Epidermal melanocyte (primary cell): ENCODE measurements around the gene MICAL3.

ENCODE experiments used
- DNase-seq: peaks from one replicate; pipeline ENCODE4 v3.0.0; 2011; ENCODE audit warnings: low spot score; ENCODE audit not compliant: insufficient read length

MICAL3 gene

DNA sequence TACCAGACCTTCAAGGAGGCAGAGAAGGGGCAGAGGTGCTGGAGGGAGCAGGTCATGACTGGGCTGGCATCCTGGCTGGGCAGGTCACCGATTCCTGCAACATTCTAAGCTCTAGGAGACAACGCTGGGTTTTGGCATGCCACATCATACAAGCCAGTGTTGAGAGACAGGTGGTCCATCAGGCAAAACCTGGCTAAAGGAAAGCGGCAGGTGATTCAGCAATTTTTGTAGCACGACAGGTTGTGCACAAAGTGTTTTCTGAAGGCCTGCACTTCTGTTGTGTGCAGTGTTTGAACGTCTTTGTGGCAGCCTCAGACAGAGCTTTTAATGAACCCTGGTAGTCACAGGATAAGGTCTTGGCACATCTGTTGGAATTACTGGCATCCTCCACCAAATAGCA, 180.2 kb downstream of the MICAL3 start:
- DNase-seq: no peak

- no peak for DNase-seq
These were observed 182.0 kb downstream of the MICAL3 start for GRCh38 chr22:17842386-17842785.

GRCh38 chr22:17841836-17842235, 182.5 kb downstream of the MICAL3 start:
- DNase-seq: no peak

- DNase-seq: no peak
These were observed 186.0 kb downstream of the MICAL3 start for GRCh38 chr22:17838180-17838865.

DNA sequence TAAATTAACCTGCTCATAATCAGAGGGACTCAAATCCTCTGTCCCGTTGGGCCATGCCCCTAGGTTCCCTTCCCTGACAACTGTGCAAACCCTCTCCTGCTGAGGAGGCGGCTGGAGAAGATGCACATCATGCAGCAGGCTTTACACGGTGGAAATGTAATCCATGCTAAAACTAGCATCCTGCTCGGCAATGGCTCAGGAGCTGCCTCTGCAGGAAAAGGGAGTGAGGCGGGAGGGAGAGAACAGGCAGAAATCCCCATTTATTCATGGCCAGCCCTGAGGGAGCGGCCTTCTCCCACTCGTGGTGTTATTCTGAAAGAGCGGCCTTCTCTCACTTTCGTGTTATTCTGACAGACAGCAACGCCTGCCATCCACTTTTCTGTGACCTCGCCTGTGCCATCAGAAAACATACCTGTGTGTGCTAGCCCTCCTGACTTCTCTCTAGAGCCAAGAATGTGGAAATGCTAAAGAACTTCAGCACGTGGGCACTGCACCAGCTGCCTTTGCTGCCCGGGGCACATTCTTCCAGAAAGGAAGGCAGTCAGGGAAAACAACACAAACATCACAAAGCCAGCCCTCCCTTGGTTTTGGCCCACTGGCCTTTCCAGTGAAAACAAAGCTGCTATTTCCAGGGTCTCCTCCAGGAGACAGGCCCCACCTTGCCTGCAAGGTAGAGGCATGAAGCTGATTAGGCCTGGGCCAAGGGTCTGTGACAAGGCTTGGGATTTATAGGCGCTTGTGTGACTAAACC, 187.2 kb downstream of the MICAL3 start:
- DNase-seq: peak; percentile 47

DNA sequence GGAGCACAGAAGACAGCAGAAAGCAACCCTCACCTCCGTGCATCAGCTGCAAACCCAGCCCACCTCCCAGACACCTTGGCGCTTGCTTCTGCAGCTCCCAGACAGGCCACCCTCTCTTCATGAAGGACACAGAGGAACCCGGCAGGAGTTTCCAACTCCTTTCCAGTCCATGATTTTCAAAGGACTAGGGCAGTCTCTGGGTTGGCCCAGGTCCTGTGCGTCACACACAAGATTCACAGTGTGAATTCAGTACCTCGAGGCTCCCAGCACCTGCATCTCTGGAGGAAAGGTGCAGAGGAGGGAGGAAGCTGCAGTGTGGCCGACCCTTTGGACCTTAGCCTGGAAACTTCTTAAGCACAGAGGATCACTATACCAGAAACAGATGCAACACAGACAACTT, 189.1 kb downstream of the MICAL3 start:
- no peak for DNase-seq

GRCh38 chr22:17833489-17833888, 190.9 kb downstream of the MICAL3 start:
- DNase-seq: no peak

GRCh38 chr22:17832665-17833064, 191.7 kb downstream of the MICAL3 start:
- DNase-seq: no peak

GRCh38 chr22:17831501-17832251, 192.7 kb downstream of the MICAL3 start:
- no peak for DNase-seq

DNA sequence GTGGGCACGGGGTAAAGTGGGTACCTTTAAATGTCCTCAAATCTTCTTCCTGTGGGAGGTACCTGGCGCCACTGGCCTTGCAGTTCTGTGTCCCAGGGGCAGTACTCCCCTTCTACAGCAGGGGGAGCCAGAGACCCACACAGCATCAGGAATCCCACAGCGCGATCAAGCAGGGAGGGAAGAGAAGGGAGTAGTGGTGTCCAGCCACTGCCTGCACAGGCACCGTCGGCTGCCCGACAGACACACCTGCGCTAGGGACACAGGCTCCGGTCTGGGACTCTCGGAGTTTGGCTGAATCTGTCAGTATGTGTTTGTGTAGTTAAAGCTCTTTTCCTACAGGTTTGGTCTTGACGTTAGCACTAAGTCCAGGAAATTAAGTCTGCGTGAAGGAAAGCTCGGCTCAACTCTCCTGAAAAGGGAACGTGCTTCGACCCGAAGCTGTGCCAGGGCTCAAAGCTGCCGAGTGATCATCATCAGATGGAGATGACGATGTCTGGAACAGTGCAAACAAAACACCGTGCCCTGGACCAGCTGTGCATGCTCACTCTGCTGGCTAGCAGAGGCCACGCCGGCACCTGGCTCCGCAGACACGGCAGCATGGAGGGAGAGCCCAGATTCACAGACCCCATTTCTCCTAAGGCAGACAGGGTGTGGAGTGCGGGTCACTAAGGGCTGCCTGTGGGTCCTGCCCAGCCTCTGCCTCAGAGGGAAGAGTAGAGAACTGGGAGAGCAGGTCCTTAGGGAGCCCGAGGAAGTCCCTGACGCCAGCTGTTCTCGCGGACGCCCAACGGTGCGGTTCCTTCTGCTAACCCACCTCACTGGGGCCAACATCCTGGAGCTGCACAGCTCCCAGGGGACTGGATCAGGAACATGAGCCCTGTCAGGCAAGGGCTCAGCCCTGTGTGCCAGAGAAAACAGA, 194.1 kb downstream of the MICAL3 start:
- DNase-seq: peak; percentile 95

DNA sequence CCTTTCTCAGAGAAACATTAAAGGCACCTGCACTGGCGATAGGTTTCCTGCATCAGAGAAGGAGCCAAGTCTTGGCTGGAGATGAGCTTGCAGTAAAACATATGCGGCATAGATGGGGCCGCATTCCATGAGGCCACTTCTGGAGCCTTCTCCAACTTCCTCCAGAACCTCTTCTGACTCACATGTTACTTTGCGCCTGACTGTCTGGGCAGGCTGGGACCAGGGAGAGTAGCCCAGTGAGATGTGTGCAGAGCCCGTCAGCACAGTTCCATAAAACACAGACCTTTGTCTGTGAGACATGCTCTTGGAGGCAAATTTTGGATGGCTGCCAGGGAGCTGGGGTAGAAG, 194.7 kb downstream of the MICAL3 start:
- DNase-seq: no peak

DNA sequence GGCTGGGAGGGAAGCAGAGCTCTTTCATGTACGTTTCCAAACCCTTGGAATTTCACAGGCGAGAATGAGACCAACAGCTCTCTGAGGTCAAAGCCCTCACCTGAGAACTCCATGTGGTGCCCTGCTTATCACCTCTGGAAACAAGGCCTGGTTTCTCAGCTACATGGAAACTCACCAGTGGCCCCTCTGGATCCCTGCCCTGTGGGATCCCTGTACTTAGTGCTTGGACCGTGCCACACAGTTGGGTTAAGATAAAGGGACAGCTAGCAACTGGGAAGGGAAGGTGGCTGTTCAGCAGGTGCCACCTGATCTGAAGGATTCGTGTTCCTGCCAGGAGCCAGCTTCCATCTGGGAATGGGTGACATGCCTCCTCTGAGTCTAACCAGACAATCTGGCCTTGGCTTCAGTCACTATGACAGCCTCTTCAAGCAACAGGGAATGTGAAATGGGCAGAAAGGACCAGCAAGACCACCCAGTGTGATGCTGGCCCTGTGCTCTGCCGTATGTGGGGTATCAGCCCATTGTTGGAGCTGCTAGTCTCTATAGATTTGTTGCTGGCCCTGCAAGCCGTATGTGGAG, 195.8 kb downstream of the MICAL3 start:
- DNase-seq: no peak

- DNase-seq: no peak
These were observed 196.9 kb downstream of the MICAL3 start for GRCh38 chr22:17827466-17827865.

DNA sequence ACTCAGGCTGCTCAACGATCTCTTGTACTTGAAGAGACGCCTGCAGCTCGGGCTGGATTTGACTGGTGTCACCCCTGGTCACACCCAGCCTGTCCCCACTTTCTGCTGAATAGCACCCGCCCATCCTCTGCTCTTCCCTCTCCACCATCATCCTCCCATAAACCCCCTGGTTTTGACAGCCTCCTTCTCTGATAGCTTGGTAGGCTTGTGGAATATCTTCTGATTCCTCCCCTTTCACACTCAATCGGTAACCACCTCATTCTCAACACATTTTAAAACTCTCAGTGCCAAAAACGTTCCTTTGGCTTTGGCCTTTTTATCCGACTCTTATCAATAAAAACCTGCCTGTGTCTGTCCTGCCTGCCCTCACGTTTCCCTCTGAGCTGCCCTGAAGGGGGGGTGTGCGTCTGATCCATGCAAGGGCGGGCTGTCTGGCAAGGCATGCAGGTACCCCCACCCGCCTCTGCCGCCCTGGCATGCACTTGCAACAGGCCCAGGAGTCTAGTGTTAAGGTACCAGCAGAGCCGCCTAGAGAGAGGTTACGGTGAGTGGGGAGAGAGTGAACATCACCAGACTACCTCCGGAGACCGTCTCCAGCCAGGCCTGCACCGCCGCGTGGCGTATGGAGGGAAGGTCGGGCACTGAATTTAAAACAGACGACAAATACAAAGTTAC, 198.3 kb downstream of the MICAL3 start:
- DNase-seq: no peak

- no peak for DNase-seq
These were observed 199.9 kb downstream of the MICAL3 start for GRCh38 chr22:17824457-17824856.

DNA sequence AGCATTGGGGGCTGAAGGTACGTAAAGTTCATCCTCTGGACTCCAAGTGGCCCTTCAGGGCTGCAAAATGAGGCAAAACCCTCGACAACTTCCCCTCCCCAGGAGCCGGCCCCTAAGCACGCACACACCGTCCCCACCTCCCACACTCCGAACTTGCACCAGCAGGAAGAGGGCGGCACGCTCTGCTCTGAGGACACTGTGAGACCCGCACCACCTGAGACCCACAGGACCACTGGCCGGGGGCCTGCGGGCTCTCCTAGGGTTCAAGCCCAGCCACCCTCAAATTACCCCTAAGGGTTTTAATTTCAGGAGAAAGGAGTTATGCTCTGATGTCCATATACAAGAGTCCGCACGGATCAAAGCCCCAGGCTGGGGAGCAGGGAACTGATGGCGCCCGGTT, 200.4 kb downstream of the MICAL3 start:
- DNase-seq: no peak

DNA sequence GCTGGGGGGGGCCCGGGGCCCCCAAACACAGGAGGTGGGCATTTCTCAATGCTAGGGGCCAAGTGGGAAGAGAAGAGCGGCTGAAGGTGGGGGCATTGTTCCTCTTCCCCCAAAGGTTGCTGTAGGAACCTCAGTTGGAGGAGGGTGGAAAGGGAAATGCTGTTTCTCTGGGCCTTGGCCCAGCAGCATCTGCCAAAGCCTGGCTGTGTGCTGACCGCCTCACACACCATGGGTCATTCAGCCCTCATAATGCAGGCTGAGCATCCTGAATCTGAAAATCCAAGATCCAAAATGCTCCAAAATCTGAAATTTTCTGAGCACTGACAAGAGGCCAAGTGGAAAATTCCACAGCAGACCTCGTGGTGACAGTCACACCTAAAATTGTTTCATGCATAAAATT, 201.1 kb downstream of the MICAL3 start:
- DNase-seq: no peak

DNA sequence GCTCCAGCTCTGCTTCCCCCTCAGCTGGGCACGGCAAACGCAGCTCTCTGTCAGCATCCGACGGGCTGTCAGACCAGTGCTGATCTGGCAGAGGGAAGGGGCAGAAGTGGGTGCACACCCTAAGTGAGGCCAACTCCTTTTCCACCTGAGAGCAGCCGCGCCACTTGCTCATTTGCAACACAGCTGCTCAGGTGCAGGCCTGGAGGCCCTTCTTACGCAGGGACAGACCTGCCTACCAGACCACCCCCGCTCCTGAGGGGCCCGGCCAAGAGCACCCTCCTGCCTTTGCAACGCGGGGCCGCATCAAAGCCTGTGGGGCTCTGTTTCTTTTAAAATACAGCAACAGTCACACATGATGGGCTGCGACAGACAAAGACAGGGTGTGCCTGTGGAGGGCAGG, 202.3 kb downstream of the MICAL3 start:
- no peak for DNase-seq

DNA sequence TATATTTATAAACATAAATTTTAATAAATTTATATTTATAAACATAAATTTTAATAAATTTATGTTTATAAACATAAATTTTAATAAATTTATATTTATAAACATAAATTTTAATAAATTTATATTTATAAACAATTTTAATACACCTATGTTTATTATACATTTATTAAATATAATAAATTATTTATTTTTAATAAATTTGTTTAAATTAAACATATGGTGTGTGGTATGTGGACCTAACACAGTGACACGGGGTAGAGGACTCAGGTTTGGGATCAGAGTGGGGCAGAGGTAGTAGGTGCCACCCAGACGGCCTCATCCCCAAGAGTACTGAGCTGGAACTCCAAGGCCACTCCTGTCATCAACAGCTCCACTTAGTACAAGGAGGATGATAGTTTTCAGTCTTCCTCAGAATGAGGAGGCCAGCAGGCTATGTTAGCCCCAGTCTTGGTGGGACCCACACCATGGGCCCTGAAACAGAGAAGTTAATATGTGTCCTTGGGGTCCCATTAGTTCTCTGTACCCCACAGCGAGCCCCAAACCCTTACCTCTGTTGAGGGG, 203.4 kb downstream of the MICAL3 start:
- no peak for DNase-seq

DNA sequence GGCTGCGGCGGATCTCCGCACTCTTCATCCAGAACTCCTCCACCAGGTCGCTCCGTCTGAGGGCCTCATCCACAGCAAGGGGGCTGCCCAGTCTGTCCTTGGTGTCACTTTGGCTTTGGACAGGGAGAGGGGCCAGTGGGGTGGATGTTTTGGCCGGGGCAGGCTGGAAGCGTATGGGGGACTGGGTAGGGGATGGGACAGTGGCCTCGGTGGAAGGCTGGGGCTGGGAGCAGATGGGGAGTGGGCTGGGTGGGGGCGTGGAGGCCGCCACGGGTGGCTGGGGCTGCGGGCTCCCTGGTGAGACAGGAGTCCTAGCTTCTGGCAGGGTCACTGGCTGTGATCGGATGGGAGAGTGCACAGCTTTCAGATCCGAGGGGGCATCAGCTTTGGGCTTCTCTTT, 205.7 kb downstream of the MICAL3 start:
- no peak for DNase-seq
